NT2/D1 (cell line): ENCODE data around the gene NCAM2.

Experiments
- SUZ12 ChIP-seq: IDR thresholded peaks from 2 replicates; pipeline ENCODE4 v1.6.1; 2011; ENCODE audit not compliant: insufficient read length, insufficient read depth; ENCODE audit errors: extremely low read depth
- ZNF274 ChIP-seq: IDR thresholded peaks from 2 replicates; pipeline ENCODE4 v1.6.1; 2011; ENCODE audit warnings: mild to moderate bottlenecking, low read depth, low read length

GRCh38 chr21:21064353-21064752 is 66.1 kb downstream of the NCAM2 start:
- TF ChIP-seq SUZ12 (no peak), ZNF274 (no peak)
